HL-60 (cell line): Measurements from ENCODE around the gene HORMAD2.

Experiments used
- DNase-seq, 2 experiments: peaks; one replicate each; pipeline ENCODE4 v3.0.0-alpha.2; 2010 to 2020; ENCODE audit warnings: low read depth in 1 of 2, low spot score in 1 of 2
- H3K27ac ChIP-seq: fragments of 250-450 bp; sonication (Bioruptor Pico); replicated peaks from 2 replicates; pipeline ENCODE4 v1.5.1; 2020; ENCODE audit warnings: mild to moderate bottlenecking, moderate library complexity
- H3K27me3 ChIP-seq: fragments of 250-450 bp; sonication (Bioruptor Pico); 2 replicates; pipeline ENCODE4 v1.5.1; 2021; ENCODE audit warnings: mild to moderate bottlenecking, moderate library complexity; ENCODE audit not compliant: insufficient read depth, poor library complexity, severe bottlenecking
- H3K4me3 ChIP-seq: replicated peaks from 2 replicates; pipeline ENCODE4 v1.5.1; 2011; ENCODE audit warnings: mild to moderate bottlenecking, control low read depth, low read length; ENCODE audit not compliant: insufficient read depth
- CTCF ChIP-seq: IDR thresholded peaks from one replicate; pipeline ENCODE4 v1.5.1; 2011; ENCODE audit warnings: low read length, control low read depth, inconsistent platforms; ENCODE audit not compliant: insufficient read depth
- GABPA ChIP-seq: IDR thresholded peaks from 2 replicates; pipeline ENCODE4 v1.6.1; 2012; ENCODE audit warnings: low read depth
- POLR2AphosphoS5 ChIP-seq: IDR thresholded peaks from 2 replicates; pipeline ENCODE4 v1.6.1; 2012; ENCODE audit warnings: low read depth
- REST ChIP-seq: IDR thresholded peaks from 2 replicates; pipeline ENCODE4 v1.6.1; 2012; ENCODE audit warnings: low read depth; ENCODE audit not compliant: insufficient replicate concordance
- SPI1 ChIP-seq: IDR thresholded peaks from 2 replicates; pipeline ENCODE4 v1.6.1; 2012; ENCODE audit warnings: low read depth, mild to moderate bottlenecking, borderline replicate concordance

Gene HORMAD2

GRCh38 chr22:30226192-30226832 is 146.0 kb downstream of the HORMAD2 start:
- no peak for DNase-seq
- H3K27ac ChIP-seq: no peak overlapping the region
- TF ChIP-seq CTCF: no peak
- no peak for TF ChIP-seq REST
- TF ChIP-seq GABPA: no peak
- TF ChIP-seq SPI1: no peak
- no peak for TF ChIP-seq POLR2AphosphoS5

More at GRCh38 chr22:30226192-30226832, 146.0 kb downstream of the HORMAD2 start:
- peaks cover 16% of the 10 kb centered on the region for H3K27me3 ChIP-seq
- no peak overlapping the region for H3K4me3 ChIP-seq
